DMS153 treated with DMSO at 0.1 percent for 48 hours (cell line): Measurements from ENCODE around the gene PSEN1.

ENCODE experiments used
- DNase-seq: peaks from one replicate; lab custom pipeline; 2025; ENCODE audit not compliant: unreplicated experiment; lab: John Stamatoyannopoulos, UW

PSEN1 gene

DNA sequence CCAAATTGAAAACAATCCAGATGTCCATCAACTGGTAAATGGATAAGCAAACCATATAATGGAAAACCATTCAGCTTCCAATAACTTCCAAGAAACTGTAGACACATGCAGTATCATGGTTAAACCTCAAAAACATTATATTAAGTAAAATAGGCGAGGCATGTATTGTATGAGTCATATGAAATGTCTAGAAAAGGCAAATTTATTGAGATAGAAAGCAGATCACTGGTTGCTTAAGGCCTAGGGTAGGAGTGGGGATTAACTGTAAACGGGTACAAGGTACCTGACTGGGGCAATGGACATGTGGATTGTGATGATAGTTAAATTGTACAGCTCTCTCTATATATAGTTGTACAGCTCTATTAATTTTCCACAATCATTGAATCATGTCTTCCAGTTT, 79.7 kb downstream of the PSEN1 start:
- DNase-seq: no peak

DNA sequence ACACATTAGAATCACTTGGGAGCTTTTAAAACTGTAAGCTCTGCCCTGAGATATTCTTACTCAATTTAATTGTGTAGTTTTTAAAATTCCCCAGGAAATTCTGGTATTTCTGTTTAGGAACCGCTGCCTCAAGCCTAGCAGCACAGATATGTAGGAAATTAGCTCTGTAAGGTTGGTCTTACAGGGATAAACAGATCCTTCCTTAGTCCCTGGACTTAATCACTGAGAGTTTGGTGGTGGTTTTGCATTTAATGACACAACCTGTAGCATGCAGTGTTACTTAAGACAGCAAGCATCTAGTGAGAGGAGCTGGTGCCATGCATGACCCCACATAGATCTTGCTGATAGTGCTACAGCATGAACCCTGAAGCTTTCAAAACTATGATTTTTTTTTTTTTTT, 81.1 kb downstream of the PSEN1 start:
- DNase-seq: no peak

DNA sequence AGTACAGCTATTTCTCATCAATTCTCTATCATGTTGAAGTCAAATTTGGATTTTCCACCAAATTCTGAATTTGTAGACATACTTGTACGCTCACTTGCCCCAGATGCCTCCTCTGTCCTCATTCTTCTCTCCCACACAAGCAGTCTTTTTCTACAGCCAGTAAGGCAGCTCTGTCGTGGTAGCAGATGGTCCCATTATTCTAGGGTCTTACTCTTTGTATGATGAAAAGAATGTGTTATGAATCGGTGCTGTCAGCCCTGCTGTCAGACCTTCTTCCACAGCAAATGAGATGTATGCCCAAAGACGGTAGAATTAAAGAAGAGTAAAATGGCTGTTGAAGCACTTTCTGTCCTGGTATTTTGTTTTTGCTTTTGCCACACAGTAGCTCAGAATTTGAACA, 83.8 kb downstream of the PSEN1 start:
- DNase-seq: no peak

DNA sequence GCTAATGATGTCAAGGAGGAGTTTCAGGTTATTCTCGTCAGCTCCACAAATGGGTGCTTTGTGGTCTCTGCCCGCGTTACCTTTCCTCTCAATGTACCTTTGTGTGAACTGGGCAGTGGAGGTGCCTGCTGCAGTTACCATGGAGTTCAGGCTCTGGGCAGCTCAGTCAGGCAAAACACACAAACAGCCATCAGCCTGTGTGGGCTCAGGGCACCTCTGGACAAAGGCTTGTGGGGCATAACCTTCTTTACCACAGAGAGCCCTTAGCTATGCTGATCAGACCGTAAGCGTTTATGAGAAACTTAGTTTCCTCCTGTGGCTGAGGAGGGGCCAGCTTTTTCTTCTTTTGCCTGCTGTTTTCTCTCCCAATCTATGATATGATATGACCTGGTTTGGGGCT, 84.3 kb downstream of the PSEN1 start:
- no peak for DNase-seq

DNA sequence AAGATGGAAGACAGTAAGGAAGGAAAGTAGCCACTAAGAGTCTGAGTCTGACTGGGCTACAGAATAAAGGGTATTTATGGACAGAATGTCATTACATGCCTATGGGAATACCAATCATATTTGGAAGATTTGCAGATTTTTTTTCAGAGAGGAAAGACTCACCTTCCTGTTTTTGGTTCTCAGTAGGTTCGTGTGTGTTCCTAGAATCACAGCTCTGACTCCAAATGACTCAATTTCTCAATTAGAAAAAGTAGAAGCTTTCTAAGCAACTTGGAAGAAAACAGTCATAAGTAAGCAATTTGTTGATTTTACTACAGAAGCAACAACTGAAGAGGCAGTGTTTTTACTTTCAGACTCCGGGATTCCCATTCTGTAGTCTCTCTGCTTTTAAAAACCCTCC, 85.6 kb downstream of the PSEN1 start:
- DNase-seq: no peak

DNA sequence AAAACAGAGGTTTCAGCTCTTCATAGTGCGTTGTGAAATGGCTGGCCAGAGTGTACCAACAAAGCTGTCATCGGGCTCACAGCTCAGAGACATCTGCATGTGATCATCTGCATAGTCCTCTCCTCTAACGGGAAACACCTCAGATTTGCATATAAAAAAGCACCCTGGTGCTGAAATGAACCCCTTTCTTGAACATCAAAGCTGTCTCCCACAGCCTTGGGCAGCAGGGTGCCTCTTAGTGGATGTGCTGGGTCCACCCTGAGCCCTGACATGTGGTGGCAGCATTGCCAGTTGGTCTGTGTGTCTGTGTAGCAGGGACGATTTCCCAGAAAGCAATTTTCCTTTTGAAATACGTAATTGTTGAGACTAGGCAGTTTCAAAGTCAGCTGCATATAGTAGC, 86.7 kb downstream of the PSEN1 start:
- DNase-seq: no peak

DNA sequence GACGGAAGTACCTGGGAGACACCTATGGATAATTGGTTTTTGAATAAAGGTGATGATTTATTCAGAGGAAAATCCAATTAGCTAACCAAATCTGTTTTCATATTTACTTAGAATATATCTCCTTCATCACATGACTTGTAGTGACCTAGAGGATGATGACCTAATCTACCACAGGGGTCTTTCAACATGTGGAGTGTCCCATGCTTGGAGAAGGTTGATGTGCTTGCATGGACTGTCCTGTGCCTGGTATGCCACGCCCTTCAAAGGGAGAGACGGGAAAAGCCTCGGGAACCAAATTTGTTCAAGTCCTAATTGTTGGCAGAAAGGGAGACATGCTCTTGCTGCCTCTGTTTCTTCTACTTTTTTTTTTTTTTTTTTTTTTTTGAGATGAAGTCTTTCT, 89.2 kb downstream of the PSEN1 start:
- no peak for DNase-seq

DNA sequence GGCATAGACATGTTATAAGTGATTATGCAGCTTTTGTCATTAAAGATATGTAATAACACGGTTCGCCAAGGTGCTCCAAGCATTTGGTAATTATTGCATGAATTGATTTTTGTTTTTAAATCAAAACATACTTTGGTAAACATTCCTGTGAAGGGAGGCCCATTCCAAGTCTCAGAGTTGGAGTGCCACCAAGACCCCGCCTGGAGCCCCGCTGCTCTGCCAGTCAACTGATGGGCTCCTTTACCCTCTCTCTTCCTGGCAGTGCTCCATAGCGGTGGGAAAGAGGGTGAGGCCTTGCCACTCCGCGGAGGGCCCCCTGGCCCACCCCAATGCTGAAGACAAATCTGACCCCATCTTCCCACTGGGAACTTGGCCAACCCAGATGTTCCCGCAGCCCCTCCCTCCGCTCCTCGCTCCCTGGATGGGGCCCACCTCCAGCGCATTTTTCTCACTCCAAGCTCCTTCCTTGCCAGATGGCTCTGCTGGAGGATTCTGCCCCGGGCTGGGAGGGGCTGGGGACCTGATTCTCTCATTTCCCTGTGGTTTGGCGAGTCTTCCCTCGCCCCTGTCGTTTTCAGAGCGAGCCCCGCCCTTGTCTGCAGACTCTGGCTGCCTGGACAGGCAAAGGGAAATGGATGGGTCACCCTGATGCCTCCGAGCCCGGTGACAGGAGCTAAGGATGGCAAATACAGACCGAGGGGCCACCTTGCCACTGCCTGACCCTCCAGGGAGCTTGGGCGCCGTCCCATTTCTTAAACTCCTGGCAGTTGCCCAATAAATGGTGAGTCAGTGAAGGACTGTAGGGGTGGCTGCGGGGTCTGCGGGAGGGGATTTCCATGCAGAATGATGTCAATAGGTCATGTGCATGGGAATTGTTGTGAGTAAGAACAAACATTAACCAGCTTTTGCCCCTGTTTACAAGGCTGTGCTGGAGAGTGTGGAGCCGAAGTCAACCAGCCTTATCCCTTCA, 91.8 kb downstream of the PSEN1 start:
- DNase-seq: no peak

DNA sequence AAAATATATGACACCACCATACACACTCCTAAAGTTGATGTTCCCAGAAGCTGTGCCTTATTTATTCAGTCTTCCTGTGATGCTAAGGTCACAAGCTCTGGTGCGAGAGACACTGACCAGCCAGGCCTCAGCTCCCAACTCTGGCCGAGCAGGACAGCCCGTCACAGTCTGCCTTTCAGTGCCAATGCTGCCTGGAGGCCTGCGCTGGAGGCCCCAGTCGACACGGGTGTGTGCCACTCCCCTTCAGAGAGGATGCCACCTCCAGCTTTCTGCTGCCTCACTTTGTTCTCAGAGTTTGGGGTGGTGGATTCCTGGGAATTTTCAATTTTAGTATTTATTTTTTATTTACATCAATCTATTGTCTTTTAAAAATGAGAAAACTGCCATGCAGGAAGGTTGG, 93.7 kb downstream of the PSEN1 start:
- DNase-seq: no peak

DNA sequence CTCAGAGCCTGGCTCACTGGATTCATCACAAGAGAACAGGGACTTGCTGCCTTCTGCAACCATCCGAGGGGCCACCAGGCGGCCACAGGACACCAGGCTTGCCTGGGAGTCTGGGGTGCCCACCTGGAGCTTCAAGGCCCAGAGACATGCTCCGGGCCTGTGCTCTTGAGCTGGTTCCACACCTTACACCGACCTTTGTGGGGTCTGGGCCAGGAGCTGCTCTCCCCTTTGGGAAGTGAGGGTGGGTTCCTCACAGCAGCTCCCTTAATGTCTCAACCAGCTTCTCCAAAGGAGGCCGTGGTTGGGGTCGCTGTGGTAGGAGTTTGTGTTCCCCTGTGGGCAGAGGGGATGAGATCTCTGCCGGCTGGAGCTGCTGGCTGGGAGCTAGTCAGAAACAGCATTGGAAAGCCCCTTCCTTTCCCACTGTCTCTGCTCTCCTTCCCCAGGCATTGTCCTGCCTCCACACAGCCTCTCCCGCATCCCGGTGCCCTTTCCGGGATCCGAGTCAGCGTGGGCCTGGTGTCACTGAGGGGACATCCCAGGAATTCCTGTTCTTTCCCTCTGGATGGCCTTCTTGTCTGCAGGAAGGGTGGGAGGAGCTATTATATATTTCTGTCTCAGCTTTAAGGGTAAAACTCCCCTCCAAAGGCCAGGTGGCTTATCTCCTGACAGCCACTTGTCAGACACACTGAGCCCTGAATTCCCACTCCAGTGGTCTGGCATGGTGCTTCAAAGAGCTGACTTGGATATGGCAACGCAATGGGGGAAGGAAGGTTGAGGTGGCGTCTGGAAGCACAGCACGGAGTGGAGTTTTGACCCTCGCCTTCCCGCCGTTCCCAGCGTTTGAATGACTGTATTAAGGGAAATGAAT, 95.9 kb downstream of the PSEN1 start:
- no peak for DNase-seq

DNA sequence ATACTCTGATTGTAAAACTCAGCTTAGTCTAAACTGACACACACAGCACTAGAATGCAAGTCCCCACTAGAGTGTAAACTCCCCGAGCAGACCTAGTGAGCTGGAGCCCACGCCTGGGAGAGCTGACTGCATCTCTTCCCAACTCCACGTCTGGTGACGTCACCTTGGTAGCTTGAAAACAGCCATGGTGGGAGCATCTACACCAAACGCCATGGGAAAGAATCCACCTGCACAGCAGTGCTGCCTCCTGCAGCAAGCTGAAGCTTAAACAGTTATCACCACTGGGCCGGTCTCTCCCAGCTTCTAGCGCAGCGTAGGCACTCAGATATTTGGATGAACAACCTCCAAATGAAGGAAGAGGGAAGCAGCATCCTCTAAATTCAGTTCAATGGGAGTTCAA, 96.7 kb downstream of the PSEN1 start:
- DNase-seq: no peak

DNA sequence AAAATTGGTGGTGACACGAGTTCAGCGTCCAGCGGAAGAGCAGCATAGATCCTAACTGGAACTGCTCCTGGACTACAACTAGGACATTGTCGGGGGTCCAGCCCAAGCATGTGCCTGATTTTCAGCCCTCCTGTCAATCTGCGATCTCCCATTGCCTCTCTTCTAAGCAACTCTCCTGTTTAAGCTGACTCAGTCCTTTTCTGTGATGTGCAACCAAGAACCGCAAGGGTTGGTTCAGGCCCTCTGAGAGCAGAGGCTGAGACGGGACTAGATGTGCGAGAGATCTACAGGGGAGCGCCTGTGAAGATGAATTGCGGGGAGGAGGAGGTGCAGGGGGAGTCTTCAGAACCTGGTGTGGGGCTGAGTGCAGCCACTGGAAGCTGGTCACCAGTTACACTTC, 97.3 kb downstream of the PSEN1 start:
- no peak for DNase-seq

DNA sequence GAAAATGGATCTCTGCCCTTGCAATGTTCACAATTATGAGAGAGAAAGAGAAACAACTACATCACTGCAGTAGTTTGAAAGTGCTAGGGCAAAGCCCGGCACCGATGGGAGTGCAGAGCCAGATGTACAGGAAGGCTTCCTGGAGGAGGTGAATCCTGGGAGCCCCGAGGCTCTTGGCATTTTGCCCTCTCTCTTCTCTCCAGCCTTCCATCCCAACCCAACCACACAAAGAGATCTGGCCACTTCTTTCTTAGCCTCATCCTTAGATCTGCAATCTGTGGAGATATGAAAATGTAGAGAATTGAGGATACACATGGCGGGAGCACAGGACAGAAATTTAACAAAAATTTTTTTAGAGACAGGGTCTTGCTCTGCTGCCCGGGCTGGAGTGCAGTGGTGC, 97.7 kb downstream of the PSEN1 start:
- DNase-seq: no peak

DNA sequence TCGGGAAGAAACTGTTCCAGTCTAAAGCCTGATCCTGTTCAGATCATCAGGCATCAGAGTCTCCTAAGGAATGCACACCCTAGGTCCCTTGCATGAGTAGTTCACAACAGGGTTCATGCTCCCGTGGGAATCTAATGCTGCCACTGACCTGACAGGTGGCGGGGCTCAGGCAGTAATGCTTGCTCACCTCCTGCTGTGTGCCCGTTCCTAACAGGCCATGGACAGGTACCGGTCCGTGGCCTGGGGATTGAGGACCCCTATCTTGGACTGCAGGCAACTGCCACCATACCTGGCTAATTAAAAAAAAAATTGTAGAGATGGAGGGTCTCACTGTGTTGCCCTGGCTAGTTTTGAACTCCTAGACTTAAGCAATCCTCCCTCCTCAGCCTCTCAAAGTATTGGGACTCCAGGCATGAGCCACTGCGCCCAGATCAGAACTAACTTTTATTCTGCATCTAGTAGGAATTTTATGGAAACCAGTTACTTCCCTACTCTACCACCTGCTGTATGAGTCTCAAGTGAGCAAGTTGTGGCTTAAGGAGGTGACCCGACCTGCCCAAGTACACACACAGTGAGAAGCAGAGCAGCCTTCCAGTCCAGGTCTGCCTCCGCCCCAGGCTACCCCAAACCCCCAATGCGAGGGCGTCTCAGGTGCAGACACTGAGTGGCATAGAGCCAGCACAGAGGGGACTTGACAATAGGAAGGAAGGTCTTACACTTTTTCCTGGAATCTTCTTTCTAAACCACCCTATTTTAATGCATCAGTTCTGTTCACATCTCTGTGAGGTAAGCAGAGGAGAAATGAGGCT, 98.5 kb downstream of the PSEN1 start:
- no peak for DNase-seq

DNA sequence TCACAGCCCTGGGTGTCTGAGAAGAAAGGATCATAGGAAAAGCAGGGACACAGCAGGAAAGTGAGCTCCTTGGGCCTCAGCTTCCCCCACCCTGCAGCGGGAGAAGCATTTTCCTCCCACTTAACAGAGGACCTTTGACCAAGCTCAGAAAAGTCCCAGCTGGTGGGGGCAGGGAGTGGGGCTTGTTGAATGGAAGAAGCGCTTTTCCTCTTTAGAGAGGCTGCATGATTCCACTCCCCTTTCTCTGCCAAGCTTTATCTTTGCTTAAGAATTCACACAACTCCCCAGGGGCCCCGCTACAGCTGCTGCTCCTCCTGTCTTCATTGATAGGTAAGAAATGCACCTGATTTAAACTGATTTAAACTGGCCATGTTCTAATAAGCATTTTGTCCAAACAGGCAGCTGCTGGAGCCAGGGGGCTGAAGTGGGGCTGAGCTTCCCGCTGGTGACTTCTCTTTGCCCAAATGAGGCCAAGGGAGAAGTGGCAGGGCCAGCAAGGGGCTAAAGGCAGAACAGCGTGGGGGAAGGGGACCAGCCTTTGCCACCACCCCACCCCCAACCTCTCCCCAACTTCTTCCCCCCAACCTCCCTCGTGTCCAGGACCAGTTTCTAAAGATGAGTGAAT, 99.3 kb downstream of the PSEN1 start:
- DNase-seq: no peak

DNA sequence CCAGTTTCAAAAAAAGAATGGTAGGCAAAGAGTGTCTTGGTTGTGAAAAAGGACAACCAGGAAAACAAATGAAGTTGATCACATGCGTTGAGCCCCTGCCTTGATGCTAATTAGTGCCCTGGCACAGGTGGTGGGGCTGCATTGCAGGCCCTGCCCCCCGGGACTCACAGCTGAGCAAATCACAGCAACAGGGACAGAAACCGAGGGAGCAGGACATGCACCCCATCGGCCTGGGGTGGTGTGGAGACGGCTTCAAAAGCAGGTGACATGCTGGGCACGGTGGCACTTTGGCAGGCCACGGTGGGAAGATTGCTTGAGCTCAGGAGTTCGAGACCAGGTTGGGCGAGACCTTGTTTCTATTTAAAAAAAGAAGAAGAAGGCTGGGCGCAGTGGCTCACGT, 99.8 kb downstream of the PSEN1 start:
- DNase-seq: no peak

DNA sequence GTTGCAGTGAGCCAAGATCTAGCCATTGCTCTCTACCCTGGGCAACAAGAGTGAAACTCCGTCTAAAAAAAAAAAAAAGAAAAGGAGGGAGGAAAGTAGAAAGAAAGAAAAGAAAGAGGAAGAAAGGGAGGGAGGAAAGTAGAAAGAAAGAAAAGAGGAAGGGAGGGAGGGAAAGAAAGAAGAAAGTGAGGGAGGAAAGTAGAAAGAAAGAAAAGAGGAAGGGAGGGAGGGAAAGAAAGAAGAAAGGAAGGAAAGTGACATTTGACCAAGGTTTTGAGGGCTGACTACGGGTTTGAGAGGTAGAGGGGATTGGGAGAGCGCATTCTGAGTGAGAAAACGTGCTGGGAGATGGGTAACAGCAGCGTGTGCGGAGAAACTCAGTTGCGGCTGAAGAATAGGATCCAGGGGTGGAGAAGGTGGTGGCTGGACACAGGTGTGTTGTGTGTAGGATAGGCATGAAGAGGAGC, 100.5 kb downstream of the PSEN1 start:
- DNase-seq: no peak

DNA sequence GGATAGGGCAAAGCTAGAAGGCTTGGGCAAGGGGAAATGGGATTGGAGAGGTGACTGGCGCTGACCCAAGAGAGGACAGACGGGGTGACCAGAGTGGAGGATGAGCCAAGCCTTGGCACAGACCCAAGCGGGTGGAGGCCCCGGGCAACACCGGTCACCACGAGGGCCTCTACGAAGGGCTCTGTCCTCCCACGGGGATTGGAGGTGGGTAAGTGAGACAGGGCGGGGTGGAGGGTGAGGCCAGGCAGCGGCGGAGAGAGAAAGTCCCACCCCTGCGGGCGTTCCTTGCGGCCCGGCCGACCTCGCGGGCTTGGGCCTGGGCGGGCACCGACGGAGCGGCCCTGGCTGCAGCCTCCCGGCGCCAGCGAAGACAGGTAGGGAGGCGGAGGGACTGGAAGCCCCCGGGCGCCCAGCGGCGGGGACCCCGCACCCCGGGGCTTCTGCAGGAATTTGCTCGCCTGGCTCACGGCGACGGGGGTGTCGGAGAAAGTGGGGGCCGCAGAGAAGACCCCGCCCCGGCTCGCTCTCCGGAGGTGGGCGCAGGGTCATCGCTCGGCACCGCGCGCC, 101.0 kb downstream of the PSEN1 start, which contains the start of gene PAPLN:
TSS of gene PAPLN (plus strand) at position 288 of the 567 bp plus-strand sequence. CDS start 2,273 bp downstream, outside the sequence.
- no peak for DNase-seq

DNA sequence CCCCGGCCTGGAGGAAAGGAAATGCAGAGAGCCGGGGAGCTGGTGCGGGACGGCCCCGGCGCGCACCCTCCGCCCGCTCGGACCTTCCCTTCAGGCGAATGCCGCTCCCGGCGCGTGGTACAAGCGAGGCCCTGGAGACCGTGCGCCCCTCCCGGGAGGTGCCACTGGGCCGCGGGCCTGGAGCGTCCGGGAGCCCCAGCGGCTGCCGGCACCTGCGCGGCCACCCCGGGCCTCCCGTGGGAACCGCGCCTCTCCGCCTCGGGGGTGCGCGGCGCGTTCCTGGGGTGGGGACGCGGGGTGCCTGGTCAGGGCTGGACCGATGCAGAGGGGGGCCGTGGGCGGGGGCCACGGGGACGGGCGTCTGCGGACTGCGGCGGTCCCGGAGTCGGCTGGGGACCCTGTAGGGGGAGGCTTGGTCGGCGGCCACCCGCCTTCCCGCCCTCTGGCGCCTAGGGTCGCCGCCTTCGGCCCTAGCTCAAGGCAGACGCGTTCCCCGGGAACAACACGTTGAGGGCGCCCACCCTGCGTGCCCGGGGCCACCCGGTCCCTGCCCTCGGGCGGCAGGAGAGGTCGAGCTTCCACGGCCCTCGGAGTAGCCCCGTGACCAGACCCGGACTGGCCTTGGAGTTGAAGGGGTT, 101.6 kb downstream of the PSEN1 start:
- no peak for DNase-seq

DNA sequence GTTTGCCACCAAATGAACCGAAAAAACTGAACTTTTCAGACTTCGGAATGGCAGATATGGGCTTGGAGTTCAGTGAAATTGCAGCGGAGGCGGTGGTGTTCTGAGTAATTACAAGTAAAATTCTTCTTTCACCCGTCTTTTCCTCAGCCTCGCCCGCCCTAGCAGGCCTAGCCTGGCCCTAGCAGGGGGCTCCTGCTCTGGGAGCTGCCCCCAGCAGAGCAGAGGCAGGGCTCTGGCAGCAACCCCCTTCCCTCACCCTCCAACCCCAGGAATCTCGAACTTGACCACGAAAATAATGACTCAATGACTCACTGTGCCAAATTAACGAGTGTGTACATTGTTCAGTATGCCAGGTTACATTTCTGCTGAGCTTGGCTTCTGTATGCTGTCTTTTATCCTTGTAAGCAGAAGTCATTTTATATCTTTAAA, 102.1 kb downstream of the PSEN1 start:
- DNase-seq: no peak
